PFSK-1 (cell line): Measurements from ENCODE around the gene CSE1L.

Experiments used
- POLR2AphosphoS5 ChIP-seq: IDR thresholded peaks from 2 replicates; pipeline ENCODE4 v1.6.1; 2012; ENCODE audit warnings: low read depth, mild to moderate bottlenecking, control low read depth, low read length, moderate library complexity
- REST ChIP-seq, 2 experiments: IDR thresholded peaks; 2 replicates each; pipeline versions ENCODE4 v1.6.1 to v1.8.0; 2011 to 2012; ENCODE audit warnings: low read depth in 2 of 2, low read length in 2 of 2, control low read depth in 1 of 2, inconsistent platforms in 1 of 2, mild to moderate bottlenecking in 1 of 2, moderate library complexity in 1 of 2; ENCODE audit not compliant: insufficient read depth in 1 of 2
- TAF1 ChIP-seq: IDR thresholded peaks from 2 replicates; pipeline ENCODE4 v1.6.1; 2012; ENCODE audit warnings: low read length, control low read depth, borderline replicate concordance; ENCODE audit not compliant: insufficient read depth

- TF ChIP-seq POLR2AphosphoS5: no peak
- TF ChIP-seq REST (IDR thresholded peaks at IDR 0.05; ENCODE audit: insufficient read depth in 1 of 2, low read depth in 2 of 2, low read length in 2 of 2): no peak
- TF ChIP-seq TAF1: no peak
Measured at GRCh38 chr20:49029203-49029602, 16.9 kb upstream of the CSE1L start.
